ENCODE measurements around the gene EVA1A.

EVA1A gene

DNA sequence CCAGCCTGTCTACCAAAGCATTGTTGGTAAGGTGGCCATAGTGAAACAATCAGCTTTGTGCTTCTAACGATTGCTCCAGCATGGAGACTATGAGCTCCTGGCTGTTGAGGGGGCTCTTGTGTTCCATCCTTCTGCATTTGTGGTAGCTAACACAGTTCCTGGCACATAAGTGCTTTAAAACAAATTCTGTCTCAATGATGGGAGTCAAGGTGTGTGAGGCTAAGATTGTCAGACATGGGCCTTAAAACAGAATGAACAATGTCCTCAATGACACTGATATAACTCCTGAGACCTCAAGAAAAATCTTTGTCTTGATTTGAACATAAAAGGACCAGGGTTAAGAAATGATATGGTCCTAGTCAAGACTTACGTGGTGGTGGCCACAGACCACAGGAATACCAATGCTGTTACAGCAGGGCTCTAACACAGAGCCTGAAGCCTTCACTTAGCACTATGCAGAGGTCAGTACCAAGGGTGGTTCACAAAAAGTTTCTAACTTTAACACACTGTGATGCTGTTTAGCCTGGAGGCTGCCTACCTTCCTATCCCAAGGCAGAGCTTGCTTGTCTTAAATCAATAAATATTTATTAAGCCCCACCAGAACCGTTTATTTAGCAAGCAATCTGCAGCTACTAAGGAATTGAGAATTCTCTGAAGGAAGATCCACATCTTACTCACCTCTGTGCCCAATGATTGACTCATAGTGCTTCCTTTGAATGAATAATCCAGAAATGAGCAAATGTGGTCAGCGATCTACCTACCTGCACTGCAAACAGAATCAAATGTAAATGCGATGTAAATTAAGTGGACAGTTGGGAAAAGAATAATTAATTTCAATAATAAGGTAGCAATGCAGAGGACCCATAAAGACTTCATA lies 35.1 kb downstream of the EVA1A start:
- no peaks in the 10 kb centered on the region for H3K36me3 ChIP-seq (ENCODE audit: control insufficient read depth, insufficient read depth, low read length)
- H3K4me3 ChIP-seq (ENCODE audit: low read length), result no peak overlapping the region
- peaks cover 5% of the 10 kb centered on the region for H3K27me3 ChIP-seq (ENCODE audit: control insufficient read depth, insufficient read depth, low read length)
- H3K4me1 ChIP-seq (ENCODE audit: control insufficient read depth, insufficient read depth, low read length), result peaks cover 8% of the 10 kb centered on the region
- H3K9me3 ChIP-seq (ENCODE audit: control insufficient read depth, low read length), result no peaks in the 10 kb centered on the region
- H3K9ac ChIP-seq (ENCODE audit: low read length), result no peak overlapping the region

DNA sequence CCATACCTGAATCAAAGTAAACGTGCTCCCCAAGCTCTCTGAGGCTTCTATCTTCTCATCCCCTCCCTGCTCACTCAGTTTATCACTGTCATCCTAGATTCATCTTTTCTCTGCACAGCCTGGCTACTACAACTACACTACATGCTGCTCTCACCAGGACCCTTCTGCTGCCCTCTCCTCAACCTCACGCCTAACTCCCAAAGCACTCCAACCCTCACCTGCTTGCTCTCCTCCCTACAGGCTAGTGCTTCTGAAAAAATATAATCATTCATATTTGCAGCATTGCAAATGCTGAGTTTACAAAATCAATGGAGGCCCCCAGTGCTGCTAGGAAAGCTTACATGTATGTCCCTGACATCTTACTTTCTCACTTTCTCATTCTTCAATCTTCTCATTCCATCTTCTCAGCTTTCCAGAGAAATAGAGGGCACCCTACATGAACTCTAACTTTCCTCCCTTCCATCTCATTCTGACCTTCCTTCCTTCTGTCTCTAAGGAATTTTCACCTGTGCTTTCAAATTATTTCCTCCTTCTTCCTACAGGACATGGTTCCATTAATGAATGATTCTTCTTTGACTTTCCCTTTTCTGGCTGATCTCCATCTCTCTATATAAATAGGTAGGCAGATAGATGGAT lies 36.3 kb downstream of the EVA1A start:
- Histone ChIP-seq H3K36me3 (ENCODE audit: control insufficient read depth, insufficient read depth, low read length) (no peaks in the 10 kb centered on the region), H3K9ac (ENCODE audit: low read length) (no peak overlapping the region), H3K9me3 (ENCODE audit: control insufficient read depth, low read length) (no peaks in the 10 kb centered on the region), H3K4me3 (ENCODE audit: low read length) (no peak overlapping the region), H3K4me1 (ENCODE audit: control insufficient read depth, insufficient read depth, low read length) (peaks cover 8% of the 10 kb centered on the region), H3K27me3 (ENCODE audit: control insufficient read depth, insufficient read depth, low read length) (peaks cover 5% of the 10 kb centered on the region)

DNA sequence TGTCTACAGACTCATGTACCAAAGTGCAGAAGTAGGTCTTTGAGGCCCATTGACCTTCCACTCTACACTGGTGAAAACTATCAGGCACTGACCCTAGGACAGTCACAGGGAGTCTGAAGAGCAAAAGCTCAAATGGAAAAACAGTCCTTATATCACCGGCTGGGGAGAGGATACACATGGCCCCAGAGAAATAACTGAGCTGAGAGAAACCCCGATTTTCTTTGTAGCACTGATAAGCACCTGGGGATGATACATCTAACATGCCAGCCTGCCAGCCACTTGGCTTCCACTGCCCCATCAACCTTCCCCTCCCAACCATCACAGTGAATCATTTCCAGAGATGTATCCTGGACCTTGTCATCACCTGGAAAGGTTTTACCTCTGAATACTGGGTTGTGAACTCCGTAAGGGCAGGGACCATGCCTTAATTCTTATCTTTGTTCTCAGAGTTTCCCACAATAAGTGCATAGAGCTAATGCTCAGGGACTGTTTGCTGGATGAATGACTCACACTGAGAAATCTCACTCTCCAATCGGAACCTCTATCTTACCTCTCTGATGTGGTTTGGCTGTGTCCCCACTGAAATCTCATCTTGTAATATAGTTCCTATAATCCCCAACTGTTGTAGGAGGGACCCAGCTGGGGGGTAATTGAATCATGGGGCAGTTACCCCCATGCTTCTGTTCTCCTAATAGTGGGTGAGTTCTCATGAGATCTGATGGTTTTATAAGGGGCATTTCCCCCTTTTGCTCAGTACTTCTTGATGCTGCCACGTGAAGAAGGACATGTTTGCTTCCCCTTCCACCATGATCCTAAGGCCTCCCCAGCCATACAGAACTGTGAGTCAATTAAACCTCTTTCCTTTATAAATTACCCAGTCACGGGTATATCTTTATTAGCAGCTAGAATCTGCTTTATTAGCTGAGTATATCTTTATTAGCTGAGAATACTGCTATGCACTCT lies 37.1 kb downstream of the EVA1A start:
- H3K4me1 ChIP-seq (ENCODE audit: control insufficient read depth, insufficient read depth, low read length), result peaks cover 8% of the 10 kb centered on the region
- no peak overlapping the region for H3K9ac ChIP-seq (ENCODE audit: low read length)
- peaks cover 5% of the 10 kb centered on the region for H3K27me3 ChIP-seq (ENCODE audit: control insufficient read depth, insufficient read depth, low read length)
- no peak overlapping the region for H3K4me3 ChIP-seq (ENCODE audit: low read length)
- no peaks in the 10 kb centered on the region for H3K36me3 ChIP-seq (ENCODE audit: control insufficient read depth, insufficient read depth, low read length)
- no peaks in the 10 kb centered on the region for H3K9me3 ChIP-seq (ENCODE audit: control insufficient read depth, low read length)

DNA sequence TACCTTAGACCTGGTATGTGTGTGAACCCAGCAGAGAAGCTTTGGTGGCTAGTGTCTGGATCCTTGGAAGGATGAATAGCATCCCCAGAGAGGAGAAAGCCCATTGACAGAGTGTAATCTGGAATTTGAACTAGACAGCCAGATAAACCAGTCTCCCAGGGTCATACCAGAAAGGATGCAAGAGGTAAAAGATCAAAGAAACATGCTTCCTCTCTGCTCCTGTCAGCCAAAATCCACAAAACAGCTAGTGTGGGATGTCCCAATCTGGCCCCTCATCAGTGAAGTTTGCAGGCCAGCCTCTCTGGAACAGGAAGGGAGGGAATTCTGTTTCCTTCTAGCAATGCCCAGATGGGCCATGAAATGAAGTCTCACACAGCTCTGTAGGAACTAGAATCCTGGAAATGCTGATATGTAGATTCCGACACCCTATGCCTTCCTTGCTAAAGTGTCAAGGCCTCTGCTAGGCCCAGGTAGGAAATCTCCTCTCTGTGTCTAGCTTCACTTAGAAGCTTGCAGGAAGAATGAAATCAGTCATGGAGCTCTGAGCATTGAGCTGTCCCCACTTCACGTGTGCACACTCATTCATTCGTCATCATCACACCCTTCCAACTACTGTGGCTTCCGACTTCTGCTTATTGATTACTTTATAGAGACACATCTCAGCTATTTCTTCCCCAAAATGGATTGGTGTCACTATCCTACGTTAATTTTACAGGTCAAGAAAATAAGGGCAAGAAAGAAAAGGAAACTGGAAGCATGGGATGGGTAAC lies 38.0 kb downstream of the EVA1A start:
- peaks cover 8% of the 10 kb centered on the region for H3K4me1 ChIP-seq (ENCODE audit: control insufficient read depth, insufficient read depth, low read length)
- peaks cover 5% of the 10 kb centered on the region for H3K27me3 ChIP-seq (ENCODE audit: control insufficient read depth, insufficient read depth, low read length)
- H3K4me3 ChIP-seq (ENCODE audit: low read length), result no peak overlapping the region
- no peaks in the 10 kb centered on the region for H3K36me3 ChIP-seq (ENCODE audit: control insufficient read depth, insufficient read depth, low read length)
- no peak overlapping the region for H3K9ac ChIP-seq (ENCODE audit: low read length)
- no peaks in the 10 kb centered on the region for H3K9me3 ChIP-seq (ENCODE audit: control insufficient read depth, low read length)

DNA sequence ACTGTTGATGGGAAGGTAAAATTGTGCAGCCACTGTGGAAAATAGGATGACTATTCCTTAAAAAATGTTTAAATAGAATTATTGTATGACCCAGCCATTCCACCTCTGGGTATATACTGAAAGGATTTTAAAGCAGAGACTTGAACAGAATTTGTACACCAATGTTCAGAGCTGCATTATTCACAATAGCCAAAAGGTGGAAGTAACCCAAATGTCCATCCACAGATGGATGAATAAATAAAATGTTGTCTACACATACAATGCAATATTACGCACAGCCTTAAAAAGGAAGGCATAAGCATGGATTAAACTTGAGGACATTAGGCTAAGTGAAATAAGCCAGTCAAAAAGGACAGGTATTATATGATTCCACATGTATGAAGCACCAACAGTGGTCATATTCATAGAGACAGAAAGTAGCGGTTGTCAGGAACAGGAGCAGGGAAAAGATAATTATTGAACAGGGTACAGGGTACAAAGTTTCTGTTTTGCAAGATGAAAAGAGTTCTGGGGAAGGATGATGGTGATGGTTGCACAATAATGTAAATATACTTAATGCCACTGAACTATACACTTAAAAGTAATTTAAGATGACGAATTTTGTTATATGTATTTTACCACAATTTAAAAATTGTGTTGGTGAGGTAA lies 39.4 kb downstream of the EVA1A start:
- Histone ChIP-seq H3K36me3 (ENCODE audit: control insufficient read depth, insufficient read depth, low read length) (no peaks in the 10 kb centered on the region), H3K4me3 (ENCODE audit: low read length) (no peak overlapping the region), H3K9ac (ENCODE audit: low read length) (no peak overlapping the region), H3K4me1 (ENCODE audit: control insufficient read depth, insufficient read depth, low read length) (peaks cover 8% of the 10 kb centered on the region), H3K9me3 (ENCODE audit: control insufficient read depth, low read length) (no peaks in the 10 kb centered on the region), H3K27me3 (ENCODE audit: control insufficient read depth, insufficient read depth, low read length) (no peaks in the 10 kb centered on the region)

DNA sequence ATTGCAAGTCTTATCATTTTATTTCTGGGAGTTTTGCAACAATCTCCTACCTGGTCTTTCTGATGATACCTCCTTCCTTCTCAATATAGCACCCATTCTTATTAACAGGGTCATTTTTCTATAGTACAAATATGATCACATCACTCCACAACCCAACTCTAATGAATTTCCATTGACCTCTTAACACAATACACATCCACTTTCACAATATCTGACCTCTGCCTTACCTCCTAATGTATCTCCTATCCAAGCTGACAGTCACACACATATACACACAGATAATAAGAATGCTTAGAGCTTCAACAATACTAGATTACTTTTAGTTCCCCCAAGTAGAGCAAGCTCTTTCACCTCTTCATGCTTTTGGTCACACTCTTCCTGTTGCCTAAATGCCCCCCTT lies 40.9 kb downstream of the EVA1A start:
- Histone ChIP-seq H3K4me1 (ENCODE audit: control insufficient read depth, insufficient read depth, low read length) (peaks cover 8% of the 10 kb centered on the region), H3K27me3 (ENCODE audit: control insufficient read depth, insufficient read depth, low read length) (no peaks in the 10 kb centered on the region), H3K9me3 (ENCODE audit: control insufficient read depth, low read length) (no peaks in the 10 kb centered on the region), H3K9ac (ENCODE audit: low read length) (no peak overlapping the region), H3K4me3 (ENCODE audit: low read length) (no peak overlapping the region), H3K36me3 (ENCODE audit: control insufficient read depth, insufficient read depth, low read length) (no peaks in the 10 kb centered on the region)

DNA sequence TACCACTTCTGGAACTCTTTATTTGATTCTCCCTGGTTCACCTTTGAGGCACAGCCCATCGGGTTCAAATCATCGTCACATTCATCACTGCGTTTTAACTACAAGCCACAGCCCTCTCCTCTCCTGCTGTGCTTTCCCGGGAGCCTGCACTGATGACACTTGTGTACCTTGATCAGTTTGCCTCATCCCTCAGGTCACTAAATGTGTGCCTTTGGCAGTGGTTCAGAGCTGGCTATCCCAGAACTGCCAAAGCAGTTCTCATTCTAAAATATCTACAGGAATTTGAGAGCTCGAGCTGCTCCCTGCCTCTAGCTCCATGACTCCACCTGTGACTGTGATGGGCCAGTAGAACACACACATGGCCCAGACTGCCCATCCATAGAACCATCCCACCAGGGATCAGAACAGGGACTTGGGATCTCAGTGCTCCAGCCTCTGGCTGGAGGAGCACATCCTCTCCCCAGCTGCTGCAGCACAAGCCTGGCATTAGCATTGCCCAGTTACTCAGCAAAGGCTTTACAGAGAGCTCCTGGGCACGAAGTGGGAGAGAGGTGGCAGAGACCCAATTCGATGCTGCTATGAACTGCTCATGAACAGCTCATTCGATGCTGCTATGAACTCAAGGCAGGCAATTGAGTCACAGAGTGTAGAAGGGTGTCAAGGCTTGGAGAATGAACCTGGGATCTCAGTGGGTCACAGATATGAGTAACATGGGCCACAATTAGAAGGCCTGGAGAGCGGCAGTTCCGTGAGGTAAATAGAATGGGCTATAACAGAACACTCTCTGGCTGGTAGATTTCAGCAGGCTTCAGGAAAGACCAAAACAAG lies 41.9 kb downstream of the EVA1A start:
- no peaks in the 10 kb centered on the region for H3K9me3 ChIP-seq (ENCODE audit: control insufficient read depth, low read length)
- peaks cover 7% of the 10 kb centered on the region for H3K4me1 ChIP-seq (ENCODE audit: control insufficient read depth, insufficient read depth, low read length)
- H3K27me3 ChIP-seq (ENCODE audit: control insufficient read depth, insufficient read depth, low read length), result no peaks in the 10 kb centered on the region
- no peak overlapping the region for H3K4me3 ChIP-seq (ENCODE audit: low read length)
- no peak overlapping the region for H3K9ac ChIP-seq (ENCODE audit: low read length)
- H3K36me3 ChIP-seq (ENCODE audit: control insufficient read depth, insufficient read depth, low read length), result no peaks in the 10 kb centered on the region

DNA sequence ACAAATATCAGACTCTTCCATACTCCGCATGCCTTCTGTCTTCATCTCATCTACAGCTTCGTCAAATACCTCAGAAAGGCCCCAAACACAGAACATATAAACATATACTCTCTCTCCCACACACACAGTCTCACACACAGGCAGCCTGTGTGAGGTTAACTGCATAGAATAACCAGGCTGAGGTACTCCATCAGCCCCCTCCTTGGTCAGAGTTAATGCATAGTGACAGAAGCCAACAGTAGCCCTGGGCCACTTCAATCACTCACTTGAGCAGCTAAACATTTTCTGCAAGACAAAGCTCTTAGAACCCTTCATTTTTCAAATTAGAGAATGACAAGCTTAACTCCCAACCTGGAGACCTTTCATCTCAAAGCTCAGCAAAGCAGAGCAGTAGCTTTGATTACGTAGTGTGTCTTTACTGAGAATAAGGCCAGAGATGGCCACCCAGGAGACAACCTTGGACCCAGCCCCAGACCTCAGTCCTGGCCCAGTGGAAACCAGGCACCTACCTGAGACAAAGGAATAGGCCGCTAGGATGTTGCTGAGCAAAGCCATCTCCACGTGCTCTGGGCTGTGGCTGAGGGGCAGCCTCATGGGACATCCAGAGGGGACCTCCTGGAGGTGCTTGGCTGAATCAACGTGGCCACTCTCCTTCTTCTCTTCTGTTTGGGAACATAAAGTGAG lies 43.0 kb downstream of the EVA1A start:
- Histone ChIP-seq H3K4me1 (ENCODE audit: control insufficient read depth, insufficient read depth, low read length) (no peaks in the 10 kb centered on the region), H3K9ac (ENCODE audit: low read length) (no peak overlapping the region), H3K4me3 (ENCODE audit: low read length) (no peak overlapping the region), H3K9me3 (ENCODE audit: control insufficient read depth, low read length) (no peaks in the 10 kb centered on the region), H3K27me3 (ENCODE audit: control insufficient read depth, insufficient read depth, low read length) (no peaks in the 10 kb centered on the region), H3K36me3 (ENCODE audit: control insufficient read depth, insufficient read depth, low read length) (no peaks in the 10 kb centered on the region)

DNA sequence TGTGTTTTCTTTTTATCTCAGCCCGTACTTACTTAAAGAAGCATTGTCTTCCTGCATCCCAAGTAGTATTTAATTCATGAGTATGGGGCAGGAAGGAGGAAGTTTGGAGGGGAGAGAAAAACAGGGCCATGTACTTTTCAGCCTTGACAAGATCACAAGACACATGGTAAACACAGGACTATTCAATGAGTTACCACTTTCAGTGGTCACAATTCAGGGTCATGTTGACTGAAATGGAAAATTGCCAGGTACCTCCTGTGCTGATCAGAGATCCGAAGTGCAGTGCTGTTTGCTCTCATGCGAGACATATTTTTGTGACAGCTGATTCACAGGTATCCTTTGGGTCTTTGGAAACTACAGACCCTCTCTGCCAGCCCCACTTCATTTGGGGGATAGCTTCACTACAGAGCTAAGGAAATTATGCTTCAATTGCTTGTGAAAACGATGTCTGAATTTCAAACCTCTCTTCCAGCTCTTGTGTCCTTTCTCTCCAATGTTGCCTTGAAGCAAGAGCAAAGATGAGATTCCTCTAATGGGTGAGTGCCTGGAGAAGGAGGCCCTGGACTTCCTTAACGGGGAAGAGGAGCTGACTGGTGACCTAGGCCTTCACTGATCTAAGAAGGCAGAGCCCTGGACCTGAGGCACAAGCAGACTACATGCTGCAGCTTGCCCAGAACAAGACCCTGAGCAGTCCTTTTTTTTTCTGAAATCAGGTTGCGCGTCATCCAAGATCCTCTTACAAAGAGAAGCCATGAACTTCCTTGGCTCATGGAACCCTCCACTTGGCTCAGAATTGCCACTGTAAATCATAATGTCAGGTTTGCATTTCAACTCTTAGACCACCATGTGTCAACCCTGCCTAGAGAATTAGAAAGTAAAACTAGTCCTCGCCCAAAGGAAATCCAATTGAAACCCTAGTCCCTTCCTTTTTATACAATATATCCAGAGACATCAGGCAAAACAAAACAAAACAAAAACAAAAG lies 44.1 kb downstream of the EVA1A start:
- H3K27me3 ChIP-seq (ENCODE audit: control insufficient read depth, insufficient read depth, low read length), result no peaks in the 10 kb centered on the region
- H3K9ac ChIP-seq (ENCODE audit: low read length), result no peak overlapping the region

More for the DNA sequence above, 44.1 kb downstream of the EVA1A start:
- no peaks in the 10 kb centered on the region for H3K36me3 ChIP-seq (ENCODE audit: control insufficient read depth, insufficient read depth, low read length)
- no peak overlapping the region for H3K4me3 ChIP-seq (ENCODE audit: low read length)
- H3K9me3 ChIP-seq (ENCODE audit: control insufficient read depth, low read length), result no peaks in the 10 kb centered on the region
- no peaks in the 10 kb centered on the region for H3K4me1 ChIP-seq (ENCODE audit: control insufficient read depth, insufficient read depth, low read length)
